ENCODE measurements around the gene STON2.

The STON2 gene

DNA sequence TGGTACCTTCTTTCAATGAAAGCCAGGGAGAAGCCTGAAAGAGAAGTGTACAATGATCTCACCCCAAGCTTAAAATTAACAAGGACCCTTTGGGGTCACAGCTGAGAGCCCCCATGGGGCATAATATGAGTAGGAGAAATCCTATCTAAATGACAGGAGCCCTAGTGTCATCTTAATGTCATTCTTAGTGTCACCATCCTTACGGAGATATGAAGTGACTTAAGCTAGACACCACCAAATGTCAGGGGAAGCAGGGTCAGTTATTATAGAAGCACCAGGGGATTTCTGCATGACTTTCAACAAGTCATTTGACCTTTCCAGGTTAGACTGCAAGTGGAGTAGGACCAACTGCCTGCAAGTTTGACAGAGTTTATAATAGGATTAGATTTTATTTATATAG lies 28.9 kb upstream of the STON2 start:
- H3K27me3 ChIP-seq (replicated peaks; ENCODE audit: control insufficient read depth, insufficient read depth, low read length), result no peaks in the 10 kb centered on the region; the same call in none of the 2 replicates
- no peaks in the 10 kb centered on the region for H3K36me3 ChIP-seq (ENCODE audit: control insufficient read depth, insufficient read depth, low read length)
- TF ChIP-seq, protein P1, sequence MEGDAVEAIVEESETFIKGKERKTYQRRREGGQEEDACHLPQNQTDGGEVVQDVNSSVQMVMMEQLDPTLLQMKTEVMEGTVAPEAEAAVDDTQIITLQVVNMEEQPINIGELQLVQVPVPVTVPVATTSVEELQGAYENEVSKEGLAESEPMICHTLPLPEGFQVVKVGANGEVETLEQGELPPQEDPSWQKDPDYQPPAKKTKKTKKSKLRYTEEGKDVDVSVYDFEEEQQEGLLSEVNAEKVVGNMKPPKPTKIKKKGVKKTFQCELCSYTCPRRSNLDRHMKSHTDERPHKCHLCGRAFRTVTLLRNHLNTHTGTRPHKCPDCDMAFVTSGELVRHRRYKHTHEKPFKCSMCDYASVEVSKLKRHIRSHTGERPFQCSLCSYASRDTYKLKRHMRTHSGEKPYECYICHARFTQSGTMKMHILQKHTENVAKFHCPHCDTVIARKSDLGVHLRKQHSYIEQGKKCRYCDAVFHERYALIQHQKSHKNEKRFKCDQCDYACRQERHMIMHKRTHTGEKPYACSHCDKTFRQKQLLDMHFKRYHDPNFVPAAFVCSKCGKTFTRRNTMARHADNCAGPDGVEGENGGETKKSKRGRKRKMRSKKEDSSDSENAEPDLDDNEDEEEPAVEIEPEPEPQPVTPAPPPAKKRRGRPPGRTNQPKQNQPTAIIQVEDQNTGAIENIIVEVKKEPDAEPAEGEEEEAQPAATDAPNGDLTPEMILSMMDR (IDR thresholded peaks at IDR 0.05; ENCODE audit: insufficient read depth, low read length, poor library complexity, severe bottlenecking), result no peak
- DNase-seq (ENCODE audit: extremely low read depth, insufficient read length), result no peak
- H3K4me3 ChIP-seq (replicated peaks; ENCODE audit: low read depth, low read length), result no peak overlapping the region

DNA sequence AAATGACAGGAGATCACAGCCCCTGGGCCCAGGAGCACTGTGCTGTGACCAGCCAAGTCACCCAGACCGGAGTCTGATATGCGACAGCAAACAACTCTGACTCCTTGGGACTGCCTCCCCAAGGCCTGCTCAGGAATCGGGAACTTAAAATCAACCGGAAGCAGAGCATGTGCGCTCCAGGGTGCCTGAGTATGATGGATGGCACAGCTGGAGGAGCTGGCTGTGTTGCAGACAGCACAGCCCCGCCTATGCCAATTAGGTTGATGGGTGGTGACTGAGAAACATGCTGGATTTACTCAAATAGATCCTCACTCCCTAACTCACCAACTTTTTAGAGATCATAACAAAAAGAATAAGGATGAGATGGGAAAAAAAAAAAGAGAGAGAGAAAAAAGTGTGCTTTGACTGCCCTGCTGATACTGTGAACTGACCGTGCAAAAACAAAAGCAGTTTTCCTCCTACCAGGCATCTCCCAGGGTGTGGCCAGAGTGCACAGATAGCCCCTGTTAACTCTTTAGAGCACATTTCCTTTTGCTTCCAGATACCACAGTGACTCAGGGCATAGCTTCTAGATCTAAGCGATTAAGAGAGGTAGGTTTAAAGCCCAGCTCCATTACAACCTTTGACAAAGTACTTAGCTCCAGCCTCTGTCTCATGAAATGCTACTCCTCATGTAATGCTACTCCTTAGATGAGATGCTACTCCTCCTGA lies 27.4 kb upstream of the STON2 start:
- Histone ChIP-seq H3K4me3 (replicated peaks; ENCODE audit: low read depth, low read length) (no peak overlapping the region), H3K27me3 (replicated peaks; ENCODE audit: control insufficient read depth, insufficient read depth, low read length) (no peaks in the 10 kb centered on the region; the same call in 1 of the 2 replicates), H3K36me3 (ENCODE audit: control insufficient read depth, insufficient read depth, low read length) (no peaks in the 10 kb centered on the region)
- TF ChIP-seq, protein P1 (IDR thresholded peaks at IDR 0.05; ENCODE audit: insufficient read depth, low read length, poor library complexity, severe bottlenecking), result no peak
- no peak for DNase-seq (ENCODE audit: extremely low read depth, insufficient read length)

DNA sequence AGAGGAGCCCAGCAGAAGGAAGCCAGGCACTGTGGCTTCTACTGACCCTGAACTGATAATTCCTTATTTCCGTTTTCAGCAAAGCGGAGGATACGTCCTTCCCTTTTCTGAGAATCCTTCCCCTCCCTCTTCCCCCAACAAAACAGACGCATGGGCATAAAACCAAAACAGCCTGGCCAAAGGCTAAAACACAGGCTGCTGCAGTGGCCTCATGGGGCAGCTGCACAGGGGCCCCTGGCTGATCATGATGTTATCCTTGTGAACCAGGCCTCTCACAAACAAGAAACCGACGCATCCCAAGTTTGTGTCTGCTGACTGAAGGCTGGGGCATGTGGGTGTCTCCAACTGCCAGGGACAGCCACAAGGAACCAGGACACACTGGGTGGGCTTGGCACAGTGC lies 23.4 kb upstream of the STON2 start:
- no peak for DNase-seq (ENCODE audit: extremely low read depth, insufficient read length)
- TF ChIP-seq, protein P1 (IDR thresholded peaks at IDR 0.05; ENCODE audit: insufficient read depth, low read length, poor library complexity, severe bottlenecking), result no peak
- H3K36me3 ChIP-seq (ENCODE audit: control insufficient read depth, insufficient read depth, low read length), result no peaks in the 10 kb centered on the region
- H3K27me3 ChIP-seq (replicated peaks; ENCODE audit: control insufficient read depth, insufficient read depth, low read length), result no peaks in the 10 kb centered on the region
- H3K4me3 ChIP-seq (replicated peaks; ENCODE audit: low read depth, low read length), result no peak overlapping the region

DNA sequence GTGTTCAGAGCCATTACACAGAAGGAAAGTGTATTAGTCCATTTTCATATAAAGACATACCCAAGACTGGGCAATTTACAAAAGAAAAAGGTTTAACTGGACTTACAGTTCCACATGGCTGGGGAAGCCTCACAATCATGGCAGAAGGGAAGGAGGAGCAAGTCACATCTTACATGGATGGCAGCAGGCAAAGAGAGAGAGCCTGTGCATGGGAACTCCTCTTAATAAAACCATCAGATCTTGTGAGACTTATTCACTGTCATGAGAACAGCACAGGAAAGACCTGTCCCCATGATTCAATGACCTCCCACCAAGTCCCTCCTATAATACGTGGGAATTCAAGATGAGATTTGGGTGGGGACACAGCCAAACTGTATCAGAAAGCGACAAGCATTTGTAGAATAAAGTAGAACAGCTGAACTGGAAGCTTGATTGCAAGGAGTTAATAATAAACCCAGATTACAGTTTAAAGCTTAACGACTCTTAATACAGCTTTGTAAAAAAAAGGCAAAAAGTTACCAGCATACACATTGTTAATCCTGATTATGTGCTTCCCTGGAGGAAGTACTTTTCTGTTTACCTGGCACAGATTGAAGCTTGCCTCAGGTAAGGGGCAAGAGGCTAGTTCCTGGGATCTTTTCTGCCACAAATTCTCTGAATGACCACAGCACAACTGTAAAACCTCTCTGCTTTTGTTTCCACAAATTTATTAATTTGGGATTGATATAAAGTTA lies 18.1 kb upstream of the STON2 start:
- no peak overlapping the region for H3K4me3 ChIP-seq (replicated peaks; ENCODE audit: low read depth, low read length)
- DNase-seq (ENCODE audit: extremely low read depth, insufficient read length), result no peak
- TF ChIP-seq, protein P1 (IDR thresholded peaks at IDR 0.05; ENCODE audit: insufficient read depth, low read length, poor library complexity, severe bottlenecking), result no peak
- no peaks in the 10 kb centered on the region for H3K36me3 ChIP-seq (ENCODE audit: control insufficient read depth, insufficient read depth, low read length)
- H3K27me3 ChIP-seq (replicated peaks; ENCODE audit: control insufficient read depth, insufficient read depth, low read length), result no peaks in the 10 kb centered on the region

DNA sequence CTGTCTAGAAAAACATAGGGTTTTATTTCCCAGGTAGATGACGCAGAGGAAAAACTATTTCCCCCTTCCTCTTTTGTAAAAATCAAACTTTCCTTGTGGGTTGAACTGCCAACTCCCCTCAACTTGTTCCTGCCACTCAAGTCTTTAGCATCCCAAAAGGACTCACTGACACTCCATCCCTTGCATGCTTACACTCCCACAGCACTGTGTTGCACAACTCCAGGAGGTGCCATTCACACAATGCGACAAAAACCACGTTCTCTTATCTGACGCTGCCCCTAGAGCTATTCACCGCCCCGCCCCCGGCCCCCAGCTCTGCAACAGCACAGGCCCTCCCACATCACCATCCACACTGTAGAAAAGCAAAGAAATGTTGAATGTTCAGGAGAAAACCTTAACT lies 16.9 kb upstream of the STON2 start:
- TF ChIP-seq, protein P1 (IDR thresholded peaks at IDR 0.05; ENCODE audit: insufficient read depth, low read length, poor library complexity, severe bottlenecking), result no peak
- Histone ChIP-seq H3K27me3 (replicated peaks; ENCODE audit: control insufficient read depth, insufficient read depth, low read length) (no peaks in the 10 kb centered on the region), H3K36me3 (ENCODE audit: control insufficient read depth, insufficient read depth, low read length) (no peaks in the 10 kb centered on the region), H3K4me3 (replicated peaks; ENCODE audit: low read depth, low read length) (no peak overlapping the region)
- DNase-seq (ENCODE audit: extremely low read depth, insufficient read length), result no peak

Measured in GM06990 (cell line).